Activated naive CD4-positive, alpha-beta T cell treated with anti-CD3 and anti-CD28 coated beads, Interleukin-2, amount 50 U/mL, for 16 hours (primary cell): ENCODE results near the gene KPNA5.
"Not testable (repeated sequence)": the region's sequence is repeated elsewhere in the genome, so short reads cannot be mapped to it uniquely, and the experiment has no call there.

Experiments used
- DNase-seq: peaks from one replicate; pipeline ENCODE4 v3.0.0-alpha.2; 2020

KPNA5 gene

DNA sequence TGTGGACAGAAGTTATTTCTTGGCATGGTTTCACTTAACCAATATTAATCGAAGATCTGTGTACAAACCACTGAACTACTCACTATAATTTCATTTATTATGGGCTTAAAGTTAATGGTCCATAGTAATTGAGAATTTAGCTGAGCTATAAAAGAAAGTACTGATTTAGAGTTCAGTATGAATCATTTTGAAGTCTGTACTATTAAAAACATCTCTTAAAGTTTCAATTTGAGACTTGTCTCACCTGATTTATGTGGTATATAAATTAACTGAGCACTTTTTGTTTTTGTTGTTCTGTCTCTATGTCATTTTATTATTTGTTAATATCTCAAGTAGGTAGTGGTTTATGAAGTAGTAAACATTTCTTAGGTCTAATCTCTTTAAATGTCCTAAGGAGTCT lies 24.9 kb downstream of the KPNA5 start:
- DNase-seq: no peak

DNA sequence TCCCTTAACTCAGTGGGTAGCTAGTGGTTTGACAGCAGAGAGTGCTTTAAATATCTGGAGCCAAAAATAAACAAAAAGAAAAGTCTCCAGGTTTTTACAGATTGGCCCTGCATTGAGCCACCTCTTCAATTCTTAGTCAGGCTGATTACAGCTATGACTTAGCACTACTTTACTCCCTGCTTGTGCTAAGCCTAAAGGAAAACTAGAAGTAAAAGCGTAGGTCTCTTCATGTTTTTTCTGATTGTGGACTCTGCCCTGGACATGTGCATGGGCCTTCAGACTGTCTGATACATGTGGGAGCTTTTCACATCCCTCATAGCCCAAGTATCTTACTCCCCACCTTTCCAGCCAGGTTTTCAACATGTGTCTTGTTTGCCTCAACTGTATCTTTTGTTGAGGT lies 33.3 kb downstream of the KPNA5 start:
- no peak for DNase-seq

DNA sequence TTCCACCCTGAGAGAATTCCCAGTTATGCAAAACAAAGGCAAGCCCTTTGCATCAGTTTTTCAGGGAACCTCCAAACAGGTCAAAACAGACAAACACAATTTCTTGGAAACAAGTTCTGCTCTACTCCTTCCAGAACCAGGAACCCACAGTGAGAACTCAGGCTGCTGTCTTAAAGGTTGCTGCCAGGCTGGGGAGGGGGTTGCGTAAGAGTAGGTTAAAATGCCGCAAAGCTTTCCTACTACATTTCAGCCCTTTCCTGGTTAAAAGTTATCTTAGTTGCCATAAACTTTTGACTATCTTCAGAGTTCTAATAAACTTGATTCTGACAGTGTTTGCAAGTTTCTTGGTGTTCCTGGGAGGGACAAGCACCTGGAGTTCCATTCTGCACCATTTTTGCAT lies 33.8 kb downstream of the KPNA5 start:
- no peak for DNase-seq

DNA sequence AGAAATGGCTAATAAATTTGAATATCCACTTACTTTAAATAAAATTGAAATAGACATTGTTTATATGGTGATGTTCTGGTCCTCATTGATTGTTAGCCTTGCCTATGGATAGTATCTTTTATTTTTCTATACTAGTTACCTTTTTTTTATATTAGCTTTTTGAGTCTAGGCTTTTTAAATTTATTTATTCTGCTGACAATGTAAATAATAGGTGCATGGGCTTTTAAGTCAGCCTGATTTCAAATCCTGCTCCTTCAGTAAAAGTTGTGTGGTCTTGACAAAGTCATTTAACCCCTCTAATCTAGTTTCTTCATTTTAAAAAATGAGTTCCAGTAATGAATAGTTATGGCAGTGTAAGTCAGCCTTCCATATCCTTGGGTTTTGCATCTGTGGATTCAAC lies 45.9 kb downstream of the KPNA5 start:
- DNase-seq: no peak

DNA sequence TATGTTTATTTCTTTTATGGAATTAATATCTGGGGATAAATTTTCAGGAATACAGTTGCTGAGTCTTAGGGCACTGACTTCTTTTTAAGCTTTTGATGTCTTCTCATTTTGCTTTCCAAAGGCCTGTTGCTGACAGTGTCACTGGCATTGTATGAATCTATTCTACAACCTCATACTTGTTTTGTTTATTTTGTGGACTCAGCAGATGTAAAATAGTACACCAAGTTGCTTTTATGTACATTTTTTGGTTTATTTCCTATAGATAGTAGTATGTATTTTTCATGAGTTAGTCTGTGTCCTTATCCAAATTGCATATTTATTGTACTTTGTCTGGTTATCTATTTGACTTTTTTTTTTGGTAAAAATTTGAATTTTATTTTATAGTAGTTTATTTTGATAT lies 49.5 kb downstream of the KPNA5 start:
- no peak for DNase-seq

DNA sequence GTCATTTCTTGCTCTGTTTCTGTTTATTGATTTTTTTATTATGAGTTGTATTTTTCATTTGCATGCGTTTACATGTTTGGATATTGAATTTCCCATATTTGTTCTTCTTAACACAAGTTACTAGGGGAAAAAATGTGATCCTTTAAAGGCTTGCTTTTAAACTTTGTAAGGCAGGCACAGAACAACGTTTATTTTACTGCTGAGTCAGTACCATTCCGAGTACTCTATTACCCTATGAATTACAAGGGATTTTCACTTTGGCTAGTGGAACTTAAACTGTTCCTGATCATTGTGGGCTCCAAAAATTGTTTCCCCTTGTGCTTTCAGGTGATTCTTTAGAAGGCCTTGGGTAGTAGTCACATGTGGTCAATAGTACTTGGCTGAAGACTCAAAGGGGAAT lies 56.0 kb downstream of the KPNA5 start:
- DNase-seq: no peak

DNA sequence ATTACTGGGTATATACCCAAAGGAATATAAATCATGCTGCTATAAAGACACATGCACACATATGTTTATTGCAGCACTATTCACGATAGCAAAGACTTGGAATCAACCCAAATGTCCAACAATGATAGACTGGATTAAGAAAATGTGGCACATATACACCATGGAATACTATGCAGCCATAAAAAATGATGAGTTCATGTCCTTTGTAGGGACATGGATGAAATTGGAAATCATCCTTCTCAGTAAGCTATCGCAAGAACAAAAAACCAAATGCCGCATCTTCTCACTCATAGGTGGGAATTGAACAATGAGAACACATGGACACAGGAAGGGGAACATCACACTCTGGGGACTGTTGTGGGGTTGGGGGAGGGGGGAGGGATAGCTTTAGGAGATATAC lies 59.5 kb downstream of the KPNA5 start:
- not testable (repeated sequence) for DNase-seq

DNA sequence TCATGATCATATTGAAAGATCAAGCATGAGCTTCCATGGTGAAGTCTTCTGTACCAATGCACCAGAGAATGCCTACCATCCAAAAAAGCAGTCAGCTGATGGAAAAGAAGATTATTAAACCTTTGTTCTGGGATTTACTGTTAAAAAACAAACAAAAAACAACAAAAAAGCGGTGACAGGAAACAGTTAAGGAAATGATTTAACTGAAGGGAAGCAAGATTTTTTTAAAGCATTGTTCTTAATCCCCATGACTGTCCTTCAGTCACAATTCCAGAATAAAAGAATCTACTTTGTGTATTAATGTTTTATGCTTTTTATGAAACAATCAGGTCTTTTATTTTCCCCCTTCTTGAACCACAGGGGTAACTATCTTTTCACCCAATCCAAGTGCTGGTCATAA lies 60.6 kb downstream of the KPNA5 start:
- DNase-seq: no peak

DNA sequence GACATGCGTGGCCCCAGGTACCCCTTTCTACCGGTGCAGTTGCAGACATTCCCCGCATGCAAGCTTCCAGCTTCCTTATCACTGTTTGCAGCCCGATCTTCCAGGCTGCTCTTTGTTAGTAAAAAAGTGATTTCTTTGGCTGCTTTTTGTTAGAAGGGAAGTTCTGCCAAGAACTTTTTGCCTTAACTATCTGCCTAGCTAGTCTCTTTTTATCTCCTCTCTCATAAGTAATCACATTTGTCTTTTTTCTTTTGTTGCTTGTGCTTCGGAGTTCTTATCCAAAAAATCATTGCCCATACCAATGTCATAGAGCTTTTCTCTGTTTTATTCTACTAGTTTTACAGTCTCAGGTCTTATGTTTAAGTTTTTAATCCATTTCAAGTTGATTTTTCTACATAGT lies 64.2 kb downstream of the KPNA5 start:
- no peak for DNase-seq

DNA sequence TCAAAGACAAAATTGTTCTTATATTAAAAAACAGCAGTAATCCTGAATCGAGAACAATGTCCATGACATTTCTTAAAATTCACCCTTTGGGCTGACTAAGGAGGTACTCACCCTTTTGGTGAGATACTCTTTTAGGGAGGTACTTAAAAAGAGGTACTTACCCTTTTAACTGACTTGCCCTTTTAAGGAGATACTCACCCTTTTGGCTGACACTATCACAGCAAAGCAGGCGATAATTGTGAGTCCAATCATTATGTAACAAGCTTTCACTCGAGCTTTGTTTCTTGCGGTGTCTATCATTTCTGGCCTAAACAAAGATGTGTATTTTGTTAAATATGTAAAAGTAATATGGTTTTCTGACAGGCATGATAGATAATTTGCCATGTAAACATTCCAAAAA lies 80.8 kb downstream of the KPNA5 start:
- DNase-seq: no peak

DNA sequence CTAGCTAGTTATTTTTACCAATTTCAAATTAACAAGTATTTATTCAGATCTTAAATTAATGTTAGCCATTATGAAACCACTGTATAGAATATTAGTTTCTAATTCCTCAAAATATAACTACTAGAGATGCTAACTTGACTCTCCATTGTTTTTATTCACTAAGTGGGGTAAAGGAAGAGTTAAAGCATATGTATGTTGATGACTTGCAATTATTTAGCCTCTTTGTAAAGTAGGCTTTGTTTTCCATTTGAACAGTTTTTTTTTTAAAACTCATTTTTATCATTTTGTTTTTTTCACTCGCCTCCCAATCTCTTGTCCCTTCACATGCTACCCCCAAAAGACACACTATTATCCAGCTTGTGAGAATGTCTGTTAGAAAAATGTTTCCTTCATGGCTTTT lies 81.2 kb downstream of the KPNA5 start:
- DNase-seq: no peak

DNA sequence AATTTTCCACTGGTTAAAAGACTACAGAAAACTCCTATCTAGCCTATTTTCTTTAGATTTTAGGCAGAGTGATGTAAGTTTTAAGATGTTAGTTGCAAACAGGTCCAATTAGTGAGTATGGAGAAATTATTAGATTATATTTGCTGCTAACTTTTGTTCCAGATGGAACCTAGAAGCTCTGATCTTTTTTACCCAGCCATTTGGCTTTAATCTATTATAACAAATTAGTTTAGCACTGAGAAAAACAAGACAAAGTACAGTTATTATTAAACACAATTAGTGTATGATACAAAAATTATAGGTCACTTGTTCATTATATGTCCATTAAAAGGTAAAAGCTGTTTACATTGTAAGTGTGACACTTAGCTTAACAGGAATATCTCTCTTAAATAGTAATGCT lies 82.0 kb downstream of the KPNA5 start:
- no peak for DNase-seq

DNA sequence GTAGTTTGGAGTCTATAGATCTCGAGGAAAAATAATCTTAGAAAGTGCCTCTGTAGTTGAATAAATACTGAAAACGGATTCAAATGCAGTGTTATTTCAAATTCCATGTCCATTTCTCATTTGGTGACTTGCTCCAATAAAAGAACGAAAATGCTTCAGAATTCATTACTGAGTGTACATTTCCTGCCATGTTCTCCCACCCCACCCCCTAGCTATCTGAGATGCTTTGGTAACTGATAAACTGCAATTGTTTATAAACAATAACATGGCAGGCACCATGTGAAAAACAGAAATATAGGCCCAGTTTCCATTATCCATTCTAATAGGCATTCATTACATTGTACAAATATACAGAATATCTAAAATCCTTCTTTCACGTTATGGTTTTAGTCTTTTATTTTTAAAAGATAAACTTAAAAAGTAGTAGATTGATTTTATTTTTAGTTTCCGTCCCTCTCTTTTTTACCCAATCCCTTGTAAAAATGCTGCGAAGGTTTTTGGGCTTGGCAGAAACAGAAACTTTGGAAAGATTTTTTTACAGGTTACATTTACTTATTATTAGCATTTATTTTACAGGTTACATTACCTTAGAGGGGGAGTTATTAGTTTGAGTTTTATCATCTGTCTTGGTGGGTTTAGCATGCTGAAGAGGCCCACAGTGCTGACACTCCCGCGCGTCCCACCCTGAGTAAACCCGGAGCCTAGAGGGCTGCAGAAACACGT lies 83.1 kb downstream of the KPNA5 start:
- no peak for DNase-seq

DNA sequence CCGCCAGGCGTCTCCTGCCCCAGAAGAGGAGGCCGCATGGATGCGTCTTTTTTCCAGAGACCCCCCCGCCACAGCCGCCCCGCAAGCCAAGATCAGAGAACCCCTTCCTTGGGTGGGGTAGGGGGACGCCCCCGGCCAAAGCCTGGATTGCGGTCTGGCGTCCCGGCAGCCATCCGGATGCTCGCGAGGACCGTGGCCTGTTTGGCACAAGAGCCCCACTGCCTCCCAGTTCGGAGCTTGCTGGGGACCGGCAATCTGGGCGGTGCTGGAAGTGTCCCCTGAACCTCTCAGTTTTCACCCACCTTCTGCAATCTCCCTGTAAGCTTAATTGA lies 83.6 kb downstream of the KPNA5 start:
- DNase-seq: no peak

DNA sequence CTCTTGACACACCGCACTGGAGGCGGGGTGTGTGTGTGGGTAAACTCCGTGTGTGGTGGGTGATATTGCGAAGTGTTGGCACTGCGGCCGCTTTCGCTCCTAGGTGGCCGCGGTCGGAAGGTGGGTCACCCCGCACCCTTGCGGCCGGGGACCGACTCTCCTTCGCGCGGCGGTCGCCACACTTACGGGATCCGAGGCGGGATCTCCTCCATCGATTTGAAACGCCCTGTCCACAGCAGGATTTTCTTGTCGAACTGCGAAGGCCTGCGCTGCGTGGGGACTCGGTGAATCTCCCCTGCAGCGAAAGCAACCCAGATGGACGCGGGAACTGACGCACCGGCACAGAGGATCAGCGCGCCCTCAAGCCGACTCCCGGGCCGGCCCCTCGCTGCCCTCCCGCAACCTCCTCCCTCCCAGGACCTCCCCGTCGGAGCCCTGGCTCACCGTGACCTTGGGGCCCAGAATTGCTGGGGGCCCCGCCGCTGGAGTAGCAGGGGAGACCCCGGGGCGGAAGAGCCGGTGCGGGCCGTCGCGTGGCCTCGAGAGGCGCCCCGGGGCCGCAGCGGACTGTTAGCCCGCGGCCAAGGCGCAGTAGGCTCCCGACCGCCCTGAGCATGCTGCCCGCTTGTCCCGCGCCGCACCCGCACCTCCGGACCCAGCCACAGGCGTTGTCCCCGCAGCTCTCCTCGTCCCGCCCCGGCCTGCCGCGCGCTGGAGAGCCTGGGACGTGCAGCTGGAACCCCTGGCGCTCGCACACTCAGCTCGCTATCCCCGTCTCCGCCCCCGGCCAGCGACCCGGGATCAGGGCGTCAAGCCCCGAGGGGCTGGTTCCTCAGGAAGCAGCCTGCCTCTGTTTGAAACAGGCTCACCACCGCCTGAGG lies 84.2 kb downstream of the KPNA5 start, which contains the start of gene FAM162B:
Gene FAM162B, minus strand, starts transcription at position 759 of the 881 bp plus-strand sequence. Its CDS starts 143 bp downstream, at position 616.
- DNase-seq: no peak

DNA sequence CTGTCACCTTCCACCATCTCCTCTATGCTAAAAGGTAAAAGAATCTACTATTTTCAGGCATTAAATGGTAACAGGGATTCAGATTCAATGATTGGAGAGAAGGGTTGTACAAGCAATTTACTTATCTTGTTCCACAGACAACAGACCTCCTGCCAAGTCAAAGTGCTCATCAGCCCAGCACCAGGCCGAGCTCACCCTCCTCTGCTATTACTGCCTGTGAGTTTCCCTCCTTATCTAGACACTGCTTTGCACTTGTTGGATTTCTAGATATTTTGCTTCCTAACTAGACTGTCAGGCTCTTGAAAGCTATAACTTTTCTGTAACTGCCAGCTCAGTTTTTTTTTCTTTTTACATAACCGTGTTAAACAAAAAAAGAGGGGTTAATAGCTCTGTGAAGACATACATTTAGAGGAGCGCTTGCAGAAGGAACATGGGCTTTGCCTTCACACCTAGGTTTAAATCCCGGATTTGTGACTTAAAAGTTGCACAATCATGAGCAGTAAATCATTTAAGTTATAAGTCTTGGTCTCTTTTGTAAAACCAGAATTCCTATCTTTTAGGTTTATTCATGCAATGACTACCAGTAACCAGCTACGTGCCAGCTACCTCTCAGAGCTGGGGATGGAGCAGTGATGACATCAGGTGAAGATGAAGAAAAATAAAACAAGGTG lies 85.6 kb downstream of the KPNA5 start:
- no peak for DNase-seq

DNA sequence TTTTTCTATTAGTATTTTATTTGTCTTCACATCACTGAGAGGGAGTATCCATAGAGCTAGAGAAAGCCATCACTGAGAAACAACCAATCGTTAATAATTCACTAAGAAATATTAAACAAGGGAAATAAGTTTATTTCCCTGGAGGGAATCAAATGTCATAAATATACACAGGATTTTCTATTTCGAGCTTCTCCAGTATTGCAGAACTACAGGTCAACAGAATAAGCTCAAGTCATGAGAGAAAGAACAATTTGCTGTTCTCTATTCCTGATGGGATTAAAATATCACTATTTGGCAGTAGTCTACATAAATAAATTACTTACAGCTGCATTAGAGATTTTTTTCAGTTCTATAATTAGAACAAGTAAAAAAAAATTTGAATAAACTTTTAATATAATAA lies 86.7 kb downstream of the KPNA5 start:
- DNase-seq: no peak

DNA sequence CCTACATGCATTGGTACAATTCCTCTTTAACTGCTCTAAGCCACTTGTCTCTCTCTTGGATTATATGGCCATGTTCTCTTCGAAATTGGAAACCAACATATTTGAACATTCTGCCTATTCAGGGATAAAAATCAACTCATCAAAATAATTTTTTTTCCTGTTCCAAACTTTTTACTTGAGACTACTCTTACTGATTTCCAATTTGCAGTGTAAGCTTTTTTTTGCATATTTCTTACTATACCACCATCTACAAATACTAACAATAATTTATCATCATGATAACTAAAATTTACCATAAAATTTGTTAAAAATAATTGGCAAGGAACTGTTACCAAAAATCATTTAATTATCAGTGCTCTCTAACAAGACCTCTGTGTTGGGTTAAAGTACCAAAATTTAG lies 91.4 kb downstream of the KPNA5 start:
- DNase-seq: no peak

DNA sequence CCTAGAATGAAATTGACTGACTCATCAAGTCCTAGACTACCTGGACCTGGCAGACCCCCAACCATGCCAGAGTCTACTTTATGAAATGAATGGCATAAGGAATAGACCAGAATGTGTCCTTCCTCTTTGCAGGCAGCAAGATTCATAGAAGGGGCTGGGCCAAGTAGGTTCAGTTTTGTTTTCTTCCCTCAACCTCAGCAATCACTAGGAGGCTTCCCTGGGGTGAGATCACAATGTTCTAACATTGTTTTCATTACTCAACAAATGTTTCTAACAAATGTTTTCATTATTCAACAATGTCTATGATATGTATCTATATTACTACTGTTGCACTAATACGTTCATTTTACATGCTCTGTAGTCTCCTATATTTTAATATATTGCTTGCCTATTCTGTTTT lies 92.9 kb downstream of the KPNA5 start:
- no peak for DNase-seq

DNA sequence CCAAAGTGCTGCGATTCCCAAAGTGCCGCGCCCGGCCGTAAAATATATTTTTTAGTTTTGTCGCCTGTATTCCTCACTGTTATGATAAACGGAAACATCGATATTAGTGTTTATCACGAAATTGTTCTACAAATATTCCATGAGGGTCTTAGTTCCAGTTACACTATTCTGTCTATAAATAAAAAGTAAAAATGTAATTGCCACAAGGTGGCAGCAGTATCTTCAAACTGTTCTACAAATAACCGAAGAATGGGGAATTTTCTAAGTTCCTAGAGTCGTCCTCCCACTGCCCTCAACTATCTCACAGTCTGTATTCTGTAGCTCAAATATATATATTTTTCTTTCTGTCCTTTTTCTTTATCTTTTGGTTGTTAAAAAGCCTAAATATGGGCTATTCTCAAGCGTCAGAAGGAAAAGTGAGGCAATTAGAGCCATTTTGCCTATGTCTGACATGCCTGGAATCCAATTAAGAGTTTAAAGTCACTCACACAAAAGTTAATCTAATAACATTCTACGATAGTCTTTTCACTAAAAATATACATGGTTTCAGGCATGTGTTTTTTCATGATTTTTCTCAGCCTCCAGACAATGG lies 98.7 kb downstream of the KPNA5 start:
- no peak for DNase-seq

DNA sequence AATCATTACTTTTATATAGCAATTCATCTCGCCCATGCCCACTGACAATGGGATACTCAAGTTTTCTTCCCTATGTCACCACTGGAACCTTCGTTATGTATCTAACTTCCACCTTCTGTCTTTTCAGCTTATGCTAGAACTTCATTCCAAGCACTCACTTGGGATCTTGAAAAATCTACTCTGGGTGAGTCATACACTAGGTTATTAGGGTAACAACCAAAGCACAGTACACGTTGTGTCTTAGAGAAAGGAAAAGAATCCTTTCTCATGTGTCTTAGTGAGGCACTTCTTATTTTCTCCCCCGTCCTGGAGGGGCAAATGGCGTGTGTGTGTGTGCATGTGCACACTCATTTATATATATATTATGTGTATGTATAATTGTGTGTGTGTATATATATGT lies 102.8 kb downstream of the KPNA5 start:
- DNase-seq: no peak
